ENCODE results near the gene GRHPR. TPM values are rescaled to one million over a fixed set of nuclear protein-coding genes. Genes with fewer than 3 reads are reported as not detected.

Gene GRHPR
- total RNA-seq, 2 donors from 2014 or later = 105 to 128 TPM

- Mint-ChIP-seq H3K27me3 (ENCODE audit: insufficient read depth) (peaks cover 2% of the 10 kb centered on the region), H3K27ac (no peak overlapping the region), H3K9me3 (no peaks in the 10 kb centered on the region), H3K4me3 (no peak overlapping the region), H3K4me1 (no peaks in the 10 kb centered on the region), H3K36me3 (ENCODE audit: low read depth) (no peaks in the 10 kb centered on the region)
- no peak for TF ChIP-seq CTCF (conservative IDR thresholded peaks at IDR 0.05)
- Histone ChIP-seq H3K4me3 (ENCODE audit: low read length) (no peak overlapping the region), H3K27ac (ENCODE audit: low read depth, low read length) (no peak overlapping the region), H3K9me3 (ENCODE audit: control insufficient read depth, low read length) (no peaks in the 10 kb centered on the region), H3K4me1 (ENCODE audit: control insufficient read depth, insufficient read depth, low read length) (no peaks in the 10 kb centered on the region), H3K27me3 (ENCODE audit: control insufficient read depth, insufficient read depth, low read length, poor library complexity, severe bottlenecking) (no peaks in the 10 kb centered on the region), H3K36me3 (ENCODE audit: control insufficient read depth, insufficient read depth, low read length) (no peaks in the 10 kb centered on the region), H3K9ac (ENCODE audit: extremely low read depth, low read length, poor library complexity, severe bottlenecking) (no peak overlapping the region)
- no peak for DNase-seq
- 84 to 90% methylated on average over 7 to 12 of the region's 12 CpGs for WGBS, 2 experiments (ENCODE audit: insufficient coverage in 1 of 2, insufficient read length in 1 of 2)
Measured at GRCh38 chr9:37383876-37384746, 38.4 kb upstream of the GRHPR start.

- Mint-ChIP-seq H3K27me3 (ENCODE audit: insufficient read depth) (peaks cover 2% of the 10 kb centered on the region), H3K36me3 (ENCODE audit: low read depth) (no peaks in the 10 kb centered on the region), H3K27ac (no peak overlapping the region), H3K9me3 (no peaks in the 10 kb centered on the region), H3K4me3 (no peak overlapping the region), H3K4me1 (no peaks in the 10 kb centered on the region)
- Histone ChIP-seq H3K27ac (ENCODE audit: low read depth, low read length) (no peak overlapping the region), H3K36me3 (ENCODE audit: control insufficient read depth, insufficient read depth, low read length) (no peaks in the 10 kb centered on the region), H3K4me1 (ENCODE audit: control insufficient read depth, insufficient read depth, low read length) (no peaks in the 10 kb centered on the region), H3K9ac (ENCODE audit: extremely low read depth, low read length, poor library complexity, severe bottlenecking) (no peak overlapping the region), H3K27me3 (ENCODE audit: control insufficient read depth, insufficient read depth, low read length, poor library complexity, severe bottlenecking) (no peaks in the 10 kb centered on the region), H3K4me3 (ENCODE audit: low read length) (no peak overlapping the region), H3K9me3 (ENCODE audit: control insufficient read depth, low read length) (no peaks in the 10 kb centered on the region)
- TF ChIP-seq CTCF (conservative IDR thresholded peaks at IDR 0.05) = no peak
- 86 to 98% methylated on average over 5 to 6 of the region's 6 CpGs for WGBS, 2 experiments (ENCODE audit: insufficient coverage in 1 of 2, insufficient read length in 1 of 2)
- no peak for DNase-seq
Measured at GRCh38 chr9:37385286-37385685, 37.2 kb upstream of the GRHPR start.

GRCh38 chr9:37386988-37387387 is 35.5 kb upstream of the GRHPR start:
- H3K27ac Mint-ChIP-seq = no peak overlapping the region
- peaks cover 2% of the 10 kb centered on the region for H3K27me3 Mint-ChIP-seq (ENCODE audit: insufficient read depth)
- DNase-seq = no peak
- no peaks in the 10 kb centered on the region for H3K4me1 ChIP-seq (ENCODE audit: control insufficient read depth, insufficient read depth, low read length)
- no peak overlapping the region for H3K4me3 ChIP-seq (ENCODE audit: low read length)
- H3K9me3 ChIP-seq (ENCODE audit: control insufficient read depth, low read length) = no peaks in the 10 kb centered on the region
- H3K36me3 Mint-ChIP-seq (ENCODE audit: low read depth) = no peaks in the 10 kb centered on the region
- H3K9me3 Mint-ChIP-seq = no peaks in the 10 kb centered on the region
- H3K4me1 Mint-ChIP-seq = no peaks in the 10 kb centered on the region
- WGBS, 2 experiments (ENCODE audit: insufficient coverage in 1 of 2, insufficient read length in 1 of 2) = 86 to 91% methylated on average over 5 to 10 of the region's 10 CpGs
- no peaks in the 10 kb centered on the region for H3K36me3 ChIP-seq (ENCODE audit: control insufficient read depth, insufficient read depth, low read length)
- no peak for TF ChIP-seq CTCF (conservative IDR thresholded peaks at IDR 0.05)
- H3K4me3 Mint-ChIP-seq = no peak overlapping the region
- no peak overlapping the region for H3K27ac ChIP-seq (ENCODE audit: low read depth, low read length)
- H3K27me3 ChIP-seq (ENCODE audit: control insufficient read depth, insufficient read depth, low read length, poor library complexity, severe bottlenecking) = no peaks in the 10 kb centered on the region
- H3K9ac ChIP-seq (ENCODE audit: extremely low read depth, low read length, poor library complexity, severe bottlenecking) = no peak overlapping the region
